ENCODE results near the gene RAB6B.

DNA sequence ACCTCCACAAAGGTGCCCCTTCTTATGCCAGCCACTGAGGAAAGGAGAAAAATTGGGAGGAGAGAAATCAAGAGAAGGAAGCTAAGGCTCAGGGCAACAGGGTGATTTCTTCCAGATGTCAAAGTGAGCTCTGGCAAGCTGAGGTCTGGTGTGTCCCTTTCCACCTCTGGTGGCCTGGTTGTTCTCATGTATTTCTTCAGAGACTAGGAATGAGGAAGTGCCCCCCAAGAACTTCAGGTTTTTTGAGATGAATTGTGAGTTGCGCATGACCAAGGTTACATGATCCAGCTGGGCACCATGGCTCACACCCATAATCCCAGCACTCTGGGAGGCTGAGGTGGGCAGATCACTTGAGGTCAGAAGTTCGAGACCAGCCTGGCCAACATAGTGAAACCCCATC lies 5.6 kb downstream of the RAB6B start:
- TF ChIP-seq RAD21 (conservative IDR thresholded peaks at IDR 0.05 in 1 of 2, IDR thresholded peaks at IDR 0.05 in 1 of 2) (no peak), ZSCAN20 (CRISPR knock-in tag; IDR thresholded peaks at IDR 0.05) (no peak), POLR2A (IDR thresholded peaks at IDR 0.05; ENCODE audit: low read length) (no peak), EP300 (IDR thresholded peaks at IDR 0.05) (no peak), NR3C1 (IDR thresholded peaks at IDR 0.05) (no peak)
- TF ChIP-seq, protein P1, sequence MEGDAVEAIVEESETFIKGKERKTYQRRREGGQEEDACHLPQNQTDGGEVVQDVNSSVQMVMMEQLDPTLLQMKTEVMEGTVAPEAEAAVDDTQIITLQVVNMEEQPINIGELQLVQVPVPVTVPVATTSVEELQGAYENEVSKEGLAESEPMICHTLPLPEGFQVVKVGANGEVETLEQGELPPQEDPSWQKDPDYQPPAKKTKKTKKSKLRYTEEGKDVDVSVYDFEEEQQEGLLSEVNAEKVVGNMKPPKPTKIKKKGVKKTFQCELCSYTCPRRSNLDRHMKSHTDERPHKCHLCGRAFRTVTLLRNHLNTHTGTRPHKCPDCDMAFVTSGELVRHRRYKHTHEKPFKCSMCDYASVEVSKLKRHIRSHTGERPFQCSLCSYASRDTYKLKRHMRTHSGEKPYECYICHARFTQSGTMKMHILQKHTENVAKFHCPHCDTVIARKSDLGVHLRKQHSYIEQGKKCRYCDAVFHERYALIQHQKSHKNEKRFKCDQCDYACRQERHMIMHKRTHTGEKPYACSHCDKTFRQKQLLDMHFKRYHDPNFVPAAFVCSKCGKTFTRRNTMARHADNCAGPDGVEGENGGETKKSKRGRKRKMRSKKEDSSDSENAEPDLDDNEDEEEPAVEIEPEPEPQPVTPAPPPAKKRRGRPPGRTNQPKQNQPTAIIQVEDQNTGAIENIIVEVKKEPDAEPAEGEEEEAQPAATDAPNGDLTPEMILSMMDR (IDR thresholded peaks at IDR 0.05), result no peak
